ENCODE results near the gene PAOX.

PAOX gene

DNA sequence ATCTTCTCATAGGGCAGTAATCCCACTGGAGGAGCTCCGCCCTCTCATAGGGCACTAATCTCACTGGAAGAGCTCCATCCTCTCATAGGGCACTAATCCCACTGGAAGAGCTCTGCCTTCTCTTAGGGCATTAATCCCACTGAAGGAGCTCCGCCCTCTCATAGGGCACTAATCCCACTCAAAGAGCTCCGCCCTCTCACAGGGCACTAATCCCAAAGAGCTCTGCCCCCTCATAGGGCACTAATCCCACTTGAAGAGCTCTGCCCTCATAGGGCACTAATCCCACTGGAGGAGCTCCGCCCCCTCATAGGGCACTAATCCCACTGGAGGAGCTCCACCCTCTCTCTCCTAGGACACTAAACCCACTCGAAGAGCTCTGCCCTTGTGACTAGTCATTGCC, 17.8 kb upstream of the PAOX start:
- Histone ChIP-seq H2AK5ac (ENCODE audit: low read length) (no peak overlapping the region), H2BK12ac (ENCODE audit: low read length) (no peak overlapping the region), H3K4me1 (ENCODE audit: control insufficient read depth in 1 of 2, insufficient read depth in 2 of 2, low read length in 2 of 2) (peaks cover 7 to 9% of the 10 kb centered on the region in 2 experiments), H3K9me3 (ENCODE audit: insufficient read depth, low read depth, low read length) (peaks cover 2% of the 10 kb centered on the region), H3K18ac (ENCODE audit: low read length) (no peak overlapping the region), H3K9ac (ENCODE audit: low read length) (no peak overlapping the region), H3K79me1 (ENCODE audit: low read length) (peaks cover 6% of the 10 kb centered on the region), H3K4me3 (ENCODE audit: low read depth, low read length) (no peak overlapping the region), H2BK120ac (ENCODE audit: insufficient read depth, low read length, poor library complexity) (no peak overlapping the region), H3K27me3 (ENCODE audit: insufficient read depth, low read length) (no peaks in the 10 kb centered on the region), H3K36me3 (ENCODE audit: control insufficient read depth in 1 of 2, insufficient read depth in 2 of 2, low read length in 2 of 2) (peaks cover 33 to 34% of the 10 kb centered on the region in 2 experiments), H2AFZ (ENCODE audit: insufficient read depth, low read length, poor library complexity) (no peak overlapping the region), H3K27ac (ENCODE audit: low read depth, low read length) (no peak overlapping the region), H3K23ac (ENCODE audit: low read length) (no peak overlapping the region), H3K79me2 (ENCODE audit: control insufficient read depth, insufficient read depth, low read length, poor library complexity) (peaks cover 4% of the 10 kb centered on the region), H4K91ac (ENCODE audit: low read depth, low read length) (no peak overlapping the region), H2BK5ac (ENCODE audit: low read depth, low read length, poor library complexity) (no peak overlapping the region), H4K12ac (ENCODE audit: low read depth, low read length) (no peak overlapping the region), H3K4ac (ENCODE audit: low read depth, low read length) (no peak overlapping the region), H3K4me2 (ENCODE audit: low read length) (no peak overlapping the region), H3K14ac (ENCODE audit: low read length) (no peak overlapping the region), H4K8ac (ENCODE audit: low read depth, low read length) (no peak overlapping the region)
- no CpG with 5 or more reads among the region's 5 CpGs for WGBS (ENCODE audit: extremely low coverage, insufficient coverage, insufficient read length)
- no peak for DNase-seq

DNA sequence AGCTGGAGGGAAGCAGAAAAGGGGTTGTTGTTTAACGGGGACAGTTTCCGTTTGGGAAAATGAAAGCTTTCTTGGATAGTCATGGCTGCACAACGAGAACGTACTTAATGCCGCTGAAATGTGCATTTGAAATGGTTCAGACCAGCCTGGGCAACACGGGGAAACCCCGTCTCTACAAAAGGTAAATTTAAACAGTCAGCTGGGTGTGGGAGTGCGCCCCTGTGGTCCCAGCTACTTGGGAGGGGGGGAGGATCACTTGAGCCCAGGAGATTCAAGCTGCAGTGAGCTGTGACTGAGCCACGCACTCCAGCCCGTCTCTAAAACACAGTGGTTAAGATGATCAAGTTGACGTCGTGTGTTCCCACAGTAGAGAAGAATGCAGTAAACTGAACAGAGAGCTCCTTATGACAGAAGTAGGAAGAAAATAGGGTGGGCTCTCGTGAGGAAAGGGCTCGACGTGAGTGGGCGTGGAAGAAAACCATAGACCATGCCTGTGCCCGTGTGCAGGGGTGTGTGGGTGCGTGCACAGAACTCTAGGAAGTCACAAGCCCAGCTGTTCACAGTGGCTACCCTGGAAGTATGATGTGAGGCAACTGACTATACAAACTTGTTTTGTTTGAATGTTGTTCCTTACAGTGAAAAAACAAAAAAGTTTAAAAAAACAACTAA, 17.2 kb upstream of the PAOX start:
- no peak overlapping the region for H4K8ac ChIP-seq (ENCODE audit: low read depth, low read length)
- H3K9ac ChIP-seq (ENCODE audit: low read length) = no peak overlapping the region
- H4K91ac ChIP-seq (ENCODE audit: low read depth, low read length) = no peak overlapping the region
- H3K79me1 ChIP-seq (ENCODE audit: low read length) = peaks cover 6% of the 10 kb centered on the region
- H4K12ac ChIP-seq (ENCODE audit: low read depth, low read length) = no peak overlapping the region
- DNase-seq = no peak
- peaks cover 40 to 41% of the 10 kb centered on the region in 2 experiments for H3K36me3 ChIP-seq (ENCODE audit: control insufficient read depth in 1 of 2, insufficient read depth in 2 of 2, low read length in 2 of 2)
- H3K9me3 ChIP-seq (ENCODE audit: insufficient read depth, low read depth, low read length) = peaks cover 4% of the 10 kb centered on the region
- no peak overlapping the region for H2BK5ac ChIP-seq (ENCODE audit: low read depth, low read length, poor library complexity)
- no peak overlapping the region for H2BK120ac ChIP-seq (ENCODE audit: insufficient read depth, low read length, poor library complexity)
- H3K4me2 ChIP-seq (ENCODE audit: low read length) = no peak overlapping the region
- H3K4ac ChIP-seq (ENCODE audit: low read depth, low read length) = no peak overlapping the region
- no peak overlapping the region for H2BK12ac ChIP-seq (ENCODE audit: low read length)
- H3K27ac ChIP-seq (ENCODE audit: low read depth, low read length) = no peak overlapping the region
- no peak overlapping the region for H3K14ac ChIP-seq (ENCODE audit: low read length)
- no peak overlapping the region for H3K18ac ChIP-seq (ENCODE audit: low read length)
- H3K27me3 ChIP-seq (ENCODE audit: insufficient read depth, low read length) = no peaks in the 10 kb centered on the region
- H3K4me1 ChIP-seq (ENCODE audit: control insufficient read depth in 1 of 2, insufficient read depth in 2 of 2, low read length in 2 of 2) = peaks cover under 1 to 4% of the 10 kb centered on the region in 2 experiments
- H2AK5ac ChIP-seq (ENCODE audit: low read length) = no peak overlapping the region
- peaks cover 2% of the 10 kb centered on the region for H3K79me2 ChIP-seq (ENCODE audit: control insufficient read depth, insufficient read depth, low read length, poor library complexity)
- no CpG with 5 or more reads among the region's 18 CpGs for WGBS (ENCODE audit: extremely low coverage, insufficient coverage, insufficient read length)
- no peak overlapping the region for H3K4me3 ChIP-seq (ENCODE audit: low read depth, low read length)
- no peak overlapping the region for H2AFZ ChIP-seq (ENCODE audit: insufficient read depth, low read length, poor library complexity)
- H3K23ac ChIP-seq (ENCODE audit: low read length) = no peak overlapping the region

DNA sequence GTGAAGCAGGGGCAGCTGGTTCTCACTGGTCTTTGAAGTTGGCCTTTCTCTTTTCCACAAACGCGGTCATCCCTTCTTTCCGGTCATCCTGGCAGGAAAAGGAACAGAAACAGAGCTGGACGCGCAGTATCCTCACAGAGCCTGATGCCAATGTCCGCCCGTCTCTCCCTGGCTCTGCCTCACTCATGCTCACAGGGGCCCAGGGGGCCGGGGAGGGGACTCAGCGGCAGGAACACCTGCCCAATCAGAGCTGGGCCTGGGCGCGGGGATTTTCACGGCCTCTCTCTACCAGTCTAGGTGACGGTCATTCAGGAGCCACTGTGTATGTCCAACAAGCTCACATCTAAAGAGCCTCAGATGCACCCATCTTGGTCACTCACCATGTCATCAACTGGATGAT, 16.2 kb upstream of the PAOX start:
- no peak overlapping the region for H2AK5ac ChIP-seq (ENCODE audit: low read length)
- no peak overlapping the region for H3K14ac ChIP-seq (ENCODE audit: low read length)
- DNase-seq = no peak
- H2BK5ac ChIP-seq (ENCODE audit: low read depth, low read length, poor library complexity) = no peak overlapping the region
- no peak overlapping the region for H3K27ac ChIP-seq (ENCODE audit: low read depth, low read length)
- no peak overlapping the region for H4K12ac ChIP-seq (ENCODE audit: low read depth, low read length)
- H4K91ac ChIP-seq (ENCODE audit: low read depth, low read length) = no peak overlapping the region
- peaks cover 42 to 43% of the 10 kb centered on the region in 2 experiments for H3K36me3 ChIP-seq (ENCODE audit: control insufficient read depth in 1 of 2, insufficient read depth in 2 of 2, low read length in 2 of 2)
- no peak overlapping the region for H3K4me2 ChIP-seq (ENCODE audit: low read length)
- H3K4me1 ChIP-seq (ENCODE audit: control insufficient read depth in 1 of 2, insufficient read depth in 2 of 2, low read length in 2 of 2) = no peaks in the 10 kb centered on the region
- no peak overlapping the region for H4K8ac ChIP-seq (ENCODE audit: low read depth, low read length)
- no peaks in the 10 kb centered on the region for H3K27me3 ChIP-seq (ENCODE audit: insufficient read depth, low read length)
- H2BK12ac ChIP-seq (ENCODE audit: low read length) = no peak overlapping the region
- no peaks in the 10 kb centered on the region for H3K79me1 ChIP-seq (ENCODE audit: low read length)
- H3K9ac ChIP-seq (ENCODE audit: low read length) = no peak overlapping the region
- no peaks in the 10 kb centered on the region for H3K79me2 ChIP-seq (ENCODE audit: control insufficient read depth, insufficient read depth, low read length, poor library complexity)
- H3K4me3 ChIP-seq (ENCODE audit: low read depth, low read length) = no peak overlapping the region
- no CpG with 5 or more reads among the region's 13 CpGs for WGBS (ENCODE audit: extremely low coverage, insufficient coverage, insufficient read length)
- no peak overlapping the region for H3K18ac ChIP-seq (ENCODE audit: low read length)
- H3K23ac ChIP-seq (ENCODE audit: low read length) = no peak overlapping the region
- H3K9me3 ChIP-seq (ENCODE audit: insufficient read depth, low read depth, low read length) = peaks cover 5% of the 10 kb centered on the region
- no peak overlapping the region for H3K4ac ChIP-seq (ENCODE audit: low read depth, low read length)
- no peak overlapping the region for H2BK120ac ChIP-seq (ENCODE audit: insufficient read depth, low read length, poor library complexity)
- no peak overlapping the region for H2AFZ ChIP-seq (ENCODE audit: insufficient read depth, low read length, poor library complexity)

DNA sequence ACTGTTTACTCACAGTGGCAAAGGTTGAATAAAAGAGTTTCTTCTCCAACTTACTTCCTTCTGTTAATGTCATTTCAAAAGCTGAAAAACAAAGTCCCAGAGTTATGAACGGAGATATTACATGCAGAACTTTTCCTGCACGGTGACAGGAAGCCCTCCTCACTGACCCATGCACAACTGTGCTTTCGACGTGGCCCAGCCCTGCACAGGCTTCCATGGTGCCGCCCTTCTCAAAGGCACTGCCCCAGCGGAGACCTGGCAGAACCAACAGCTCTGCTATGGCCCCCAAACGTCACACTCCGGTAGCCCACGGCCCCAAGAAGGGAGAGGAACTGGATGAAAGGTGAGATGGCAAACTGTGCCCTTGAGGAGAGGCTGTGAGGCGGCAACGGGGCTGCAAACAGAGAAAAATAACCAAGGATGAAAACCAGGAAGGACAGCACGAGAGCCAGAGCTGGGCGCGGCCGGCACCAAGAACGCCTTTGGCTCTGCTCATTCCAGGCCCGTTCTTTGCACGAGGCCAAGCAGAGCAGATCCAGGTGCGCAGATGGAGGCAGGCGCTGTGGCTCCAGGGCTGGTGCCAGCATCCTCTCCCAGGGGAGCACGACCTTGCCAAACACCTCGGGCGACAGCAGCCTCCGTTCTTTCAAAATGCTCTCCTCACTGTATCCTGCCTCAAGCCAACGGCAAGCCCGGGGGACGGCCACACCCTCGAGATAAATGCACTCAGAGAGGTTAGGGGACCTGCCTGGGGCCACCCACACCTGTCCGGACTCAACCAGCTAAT, 14.2 kb upstream of the PAOX start:
- H3K36me3 ChIP-seq (ENCODE audit: control insufficient read depth in 1 of 2, insufficient read depth in 2 of 2, low read length in 2 of 2) = peaks cover 59 to 60% of the 10 kb centered on the region in 2 experiments
- no peaks in the 10 kb centered on the region for H3K27me3 ChIP-seq (ENCODE audit: insufficient read depth, low read length)
- H3K4me1 ChIP-seq (ENCODE audit: control insufficient read depth in 1 of 2, insufficient read depth in 2 of 2, low read length in 2 of 2) = no peaks in the 10 kb centered on the region
- H3K4me2 ChIP-seq (ENCODE audit: low read length) = no peak overlapping the region
- H3K79me2 ChIP-seq (ENCODE audit: control insufficient read depth, insufficient read depth, low read length, poor library complexity) = no peaks in the 10 kb centered on the region
- no peak overlapping the region for H3K9ac ChIP-seq (ENCODE audit: low read length)
- no peak overlapping the region for H3K23ac ChIP-seq (ENCODE audit: low read length)
- no peak overlapping the region for H2AFZ ChIP-seq (ENCODE audit: insufficient read depth, low read length, poor library complexity)
- peaks cover 5% of the 10 kb centered on the region for H3K9me3 ChIP-seq (ENCODE audit: insufficient read depth, low read depth, low read length)
- no peak overlapping the region for H4K8ac ChIP-seq (ENCODE audit: low read depth, low read length)
- H3K4ac ChIP-seq (ENCODE audit: low read depth, low read length) = no peak overlapping the region
- H2BK5ac ChIP-seq (ENCODE audit: low read depth, low read length, poor library complexity) = no peak overlapping the region
- no peak overlapping the region for H2BK12ac ChIP-seq (ENCODE audit: low read length)
- no peak overlapping the region for H3K14ac ChIP-seq (ENCODE audit: low read length)
- no peak overlapping the region for H3K18ac ChIP-seq (ENCODE audit: low read length)
- no peak overlapping the region for H2BK120ac ChIP-seq (ENCODE audit: insufficient read depth, low read length, poor library complexity)
- no peak overlapping the region for H3K4me3 ChIP-seq (ENCODE audit: low read depth, low read length)
- peak; percentile 83 to 85 for DNase-seq
- H4K12ac ChIP-seq (ENCODE audit: low read depth, low read length) = no peak overlapping the region
- no peak overlapping the region for H4K91ac ChIP-seq (ENCODE audit: low read depth, low read length)
- H2AK5ac ChIP-seq (ENCODE audit: low read length) = no peak overlapping the region
- WGBS (ENCODE audit: extremely low coverage, insufficient coverage, insufficient read length) = no CpG with 5 or more reads among the region's 29 CpGs
- no peaks in the 10 kb centered on the region for H3K79me1 ChIP-seq (ENCODE audit: low read length)
- H3K27ac ChIP-seq (ENCODE audit: low read depth, low read length) = no peak overlapping the region

Data from trophoblast cell (in vitro differentiated cells and primary cell).